Measurements from ENCODE around the gene CMSS1. TPM values are rescaled to one million over a fixed set of nuclear protein-coding genes. Genes with fewer than 3 reads are reported as not detected.

CMSS1 gene
- total RNA-seq, 1 experiment from 2014 or later: 70.6 TPM

DNA sequence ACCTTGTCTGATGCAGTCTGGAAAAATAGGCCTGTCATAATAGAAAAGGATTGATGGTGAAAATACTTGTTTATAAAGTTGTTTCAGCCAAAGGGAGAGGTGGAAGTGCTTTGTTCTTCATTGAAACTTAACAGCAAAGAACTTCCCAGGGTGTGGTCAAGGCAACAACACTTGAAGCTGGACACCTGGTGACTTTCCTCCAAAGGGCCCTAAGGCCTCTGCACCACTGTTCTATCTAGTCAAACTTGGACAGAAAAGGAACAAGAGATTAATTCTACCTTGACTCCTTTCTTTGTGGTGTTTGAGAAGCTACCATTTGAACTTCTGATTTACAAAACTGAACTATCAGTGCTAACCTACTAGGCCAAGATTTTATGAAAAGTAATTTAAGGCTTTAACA is 102.0 kb downstream of the CMSS1 start:
- peaks cover 39% of the 10 kb centered on the region for H3K4me1 Mint-ChIP-seq
- no peaks in the 10 kb centered on the region; the same call in 1 of the 2 replicates for H3K27me3 Mint-ChIP-seq (ENCODE audit: low read depth)
- no peak for ATAC-seq
- no peak for TF ChIP-seq ZNF416 (CRISPR knock-in tag; IDR thresholded peaks at IDR 0.05)
- no peak for TF ChIP-seq PRRX2 (CRISPR knock-in tag; IDR thresholded peaks at IDR 0.05)
- no peak for TF ChIP-seq NFYB (CRISPR knock-in tag; conservative IDR thresholded peaks at IDR 0.05; ENCODE audit: low read depth)
- TF ChIP-seq ZNF121 (CRISPR knock-in tag; IDR thresholded peaks at IDR 0.05): no peak
- no peak for TF ChIP-seq ZNF263 (CRISPR knock-in tag; IDR thresholded peaks at IDR 0.05; ENCODE audit: low read depth)
- TF ChIP-seq ZNF219 (CRISPR knock-in tag; IDR thresholded peaks at IDR 0.05; ENCODE audit: borderline replicate concordance): no peak
- TF ChIP-seq ESRRA (CRISPR knock-in tag; IDR thresholded peaks at IDR 0.05; ENCODE audit: borderline replicate concordance): no peak
- DNase-seq (ENCODE audit: low spot score): no peak
- POLR2A ChIA-PET: no interaction called here
- no peaks in the 10 kb centered on the region for H3K9me3 Mint-ChIP-seq
- no peaks in the 10 kb centered on the region for H3K36me3 Mint-ChIP-seq
- CTCF ChIA-PET: interaction anchor here (1.3 to 1.4 kb wide), 3 partner anchors 9 to 335 kb away, joined by 3 to 4 read pairs (median 3); no protein-coding TSS in a partner anchor
- H3K4me3 Mint-ChIP-seq: no peak overlapping the region
- no peak overlapping the region; the same call in 1 of the 2 replicates for H3K27ac Mint-ChIP-seq

DNA sequence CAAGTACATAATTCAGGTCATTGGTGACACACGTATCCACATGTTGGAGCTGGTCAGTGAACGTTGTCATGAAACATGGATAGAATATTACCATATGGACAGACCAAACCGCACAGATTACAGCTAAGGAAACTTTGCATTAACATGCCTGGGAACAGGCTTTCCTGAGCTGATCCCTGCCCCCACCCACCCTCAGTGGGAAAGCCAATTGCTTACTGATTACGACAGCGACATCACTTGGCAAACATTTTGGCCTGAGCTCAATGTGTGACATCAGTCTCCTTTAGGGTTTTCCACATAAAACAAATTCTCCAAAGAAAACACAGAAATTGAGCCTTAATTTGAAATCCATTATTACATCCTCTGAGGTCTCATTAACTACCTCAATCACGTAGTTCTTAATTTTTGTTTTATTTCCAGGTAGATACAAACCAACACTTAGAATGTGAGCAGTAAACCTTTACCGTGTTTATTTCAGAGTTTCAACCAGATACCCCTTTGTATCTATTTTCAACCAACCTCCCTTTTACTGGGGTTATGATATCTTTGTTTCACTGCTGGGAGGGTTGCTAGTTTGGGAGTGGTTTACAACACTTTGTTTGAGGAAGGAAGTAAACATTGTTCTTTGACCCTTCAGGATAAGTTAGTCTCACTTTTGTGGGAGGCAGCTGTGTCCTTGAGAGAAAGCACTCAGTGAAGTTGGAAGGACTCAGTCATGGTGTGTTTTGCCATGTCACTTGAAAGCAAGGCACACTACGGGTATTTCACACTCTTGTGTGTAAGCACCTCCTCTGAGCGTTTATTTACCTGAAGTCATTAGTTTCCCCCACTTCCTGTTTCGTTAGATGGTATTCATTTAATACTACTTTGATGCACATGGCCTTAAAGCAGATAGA is 103.1 kb downstream of the CMSS1 start:
- DNase-seq (ENCODE audit: low spot score): peak; percentile 23
- peak overlapping the region; percentile 80 for H3K27ac Mint-ChIP-seq
- peaks cover 46% of the 10 kb centered on the region for H3K4me1 Mint-ChIP-seq
- no peaks in the 10 kb centered on the region for H3K9me3 Mint-ChIP-seq
- ATAC-seq: peak; percentile 76
- POLR2A ChIA-PET: interaction anchor here (0.6 kb wide), 1 partner anchor 83 kb away, joined by 4 read pairs; no protein-coding TSS in a partner anchor
- no peaks in the 10 kb centered on the region for H3K36me3 Mint-ChIP-seq
- H3K4me3 Mint-ChIP-seq: no peak overlapping the region
- CTCF ChIA-PET: interaction anchor here (0.5 to 1.4 kb wide), 6 partner anchors 8 to 511 kb away, joined by 3 to 5 read pairs (median 4); no protein-coding TSS in a partner anchor
- TF ChIP-seq GRHL2 (CRISPR knock-in tag; IDR thresholded peaks at IDR 0.05; ENCODE audit: insufficient replicate concordance, severe bottlenecking) (no peak), GABPB1 (CRISPR knock-in tag; IDR thresholded peaks at IDR 0.05) (peak; percentile 44), FOXK1 (CRISPR knock-in tag; IDR thresholded peaks at IDR 0.05) (no peak)
- no peaks in the 10 kb centered on the region; the same call in 1 of the 2 replicates for H3K27me3 Mint-ChIP-seq (ENCODE audit: low read depth)

DNA sequence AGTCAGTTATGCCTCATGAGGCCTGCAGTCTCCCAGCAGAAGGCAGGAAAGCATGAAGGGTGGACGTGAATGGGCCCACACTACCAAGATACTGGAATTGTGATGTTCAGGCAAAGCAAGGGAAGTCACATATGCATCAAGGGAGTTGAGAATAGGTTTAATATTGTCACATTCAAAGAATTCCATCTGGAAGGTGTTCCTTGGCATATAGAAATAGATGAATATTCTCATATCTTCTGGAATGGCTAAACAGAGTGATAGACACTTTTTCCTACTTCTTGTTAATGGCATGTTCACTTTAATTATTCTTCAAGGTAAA is 103.7 kb downstream of the CMSS1 start:
- CTCF ChIA-PET: no interaction called here
- DNase-seq (ENCODE audit: low spot score) (no peak), ATAC-seq (no peak)
- Mint-ChIP-seq H3K4me3 (no peak overlapping the region), H3K27me3 (ENCODE audit: low read depth) (no peaks in the 10 kb centered on the region; the same call in 1 of the 2 replicates), H3K4me1 (peaks cover 52% of the 10 kb centered on the region), H3K9me3 (no peaks in the 10 kb centered on the region), H3K36me3 (no peaks in the 10 kb centered on the region), H3K27ac (peak overlapping the region; percentile 80)
- POLR2A ChIA-PET: no interaction called here
- TF ChIP-seq ZBTB21 (CRISPR knock-in tag; IDR thresholded peaks at IDR 0.05; ENCODE audit: borderline replicate concordance) (no peak), EMX1 (CRISPR knock-in tag; IDR thresholded peaks at IDR 0.05) (no peak), FOXP1 (CRISPR knock-in tag; IDR thresholded peaks at IDR 0.05; ENCODE audit: borderline replicate concordance) (no peak), CBFB (CRISPR knock-in tag; IDR thresholded peaks at IDR 0.05; ENCODE audit: low read depth) (no peak), TEAD1 (CRISPR knock-in tag; IDR thresholded peaks at IDR 0.05) (no peak), ZNF263 (CRISPR knock-in tag; IDR thresholded peaks at IDR 0.05; ENCODE audit: low read depth) (no peak)
- TF ChIP-seq, protein P1, sequence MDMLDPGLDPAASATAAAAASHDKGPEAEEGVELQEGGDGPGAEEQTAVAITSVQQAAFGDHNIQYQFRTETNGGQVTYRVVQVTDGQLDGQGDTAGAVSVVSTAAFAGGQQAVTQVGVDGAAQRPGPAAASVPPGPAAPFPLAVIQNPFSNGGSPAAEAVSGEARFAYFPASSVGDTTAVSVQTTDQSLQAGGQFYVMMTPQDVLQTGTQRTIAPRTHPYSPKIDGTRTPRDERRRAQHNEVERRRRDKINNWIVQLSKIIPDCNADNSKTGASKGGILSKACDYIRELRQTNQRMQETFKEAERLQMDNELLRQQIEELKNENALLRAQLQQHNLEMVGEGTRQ (CRISPR knock-in tag; IDR thresholded peaks at IDR 0.05): no peak
- TF ChIP-seq, protein P2, sequence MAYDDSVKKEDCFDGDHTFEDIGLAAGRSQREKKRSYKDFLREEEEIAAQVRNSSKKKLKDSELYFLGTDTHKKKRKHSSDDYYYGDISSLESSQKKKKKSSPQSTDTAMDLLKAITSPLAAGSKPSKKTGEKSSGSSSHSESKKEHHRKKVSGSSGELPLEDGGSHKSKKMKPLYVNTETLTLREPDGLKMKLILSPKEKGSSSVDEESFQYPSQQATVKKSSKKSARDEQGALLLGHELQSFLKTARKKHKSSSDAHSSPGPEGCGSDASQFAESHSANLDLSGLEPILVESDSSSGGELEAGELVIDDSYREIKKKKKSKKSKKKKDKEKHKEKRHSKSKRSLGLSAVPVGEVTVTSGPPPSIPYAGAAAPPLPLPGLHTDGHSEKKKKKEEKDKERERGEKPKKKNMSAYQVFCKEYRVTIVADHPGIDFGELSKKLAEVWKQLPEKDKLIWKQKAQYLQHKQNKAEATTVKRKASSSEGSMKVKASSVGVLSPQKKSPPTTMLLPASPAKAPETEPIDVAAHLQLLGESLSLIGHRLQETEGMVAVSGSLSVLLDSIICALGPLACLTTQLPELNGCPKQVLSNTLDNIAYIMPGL (CRISPR knock-in tag; IDR thresholded peaks at IDR 0.05): no peak
- TF ChIP-seq, protein P3, sequence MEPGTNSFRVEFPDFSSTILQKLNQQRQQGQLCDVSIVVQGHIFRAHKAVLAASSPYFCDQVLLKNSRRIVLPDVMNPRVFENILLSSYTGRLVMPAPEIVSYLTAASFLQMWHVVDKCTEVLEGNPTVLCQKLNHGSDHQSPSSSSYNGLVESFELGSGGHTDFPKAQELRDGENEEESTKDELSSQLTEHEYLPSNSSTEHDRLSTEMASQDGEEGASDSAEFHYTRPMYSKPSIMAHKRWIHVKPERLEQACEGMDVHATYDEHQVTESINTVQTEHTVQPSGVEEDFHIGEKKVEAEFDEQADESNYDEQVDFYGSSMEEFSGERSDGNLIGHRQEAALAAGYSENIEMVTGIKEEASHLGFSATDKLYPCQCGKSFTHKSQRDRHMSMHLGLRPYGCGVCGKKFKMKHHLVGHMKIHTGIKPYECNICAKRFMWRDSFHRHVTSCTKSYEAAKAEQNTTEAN (CRISPR knock-in tag; IDR thresholded peaks at IDR 0.05): no peak
- TF ChIP-seq, protein P4, sequence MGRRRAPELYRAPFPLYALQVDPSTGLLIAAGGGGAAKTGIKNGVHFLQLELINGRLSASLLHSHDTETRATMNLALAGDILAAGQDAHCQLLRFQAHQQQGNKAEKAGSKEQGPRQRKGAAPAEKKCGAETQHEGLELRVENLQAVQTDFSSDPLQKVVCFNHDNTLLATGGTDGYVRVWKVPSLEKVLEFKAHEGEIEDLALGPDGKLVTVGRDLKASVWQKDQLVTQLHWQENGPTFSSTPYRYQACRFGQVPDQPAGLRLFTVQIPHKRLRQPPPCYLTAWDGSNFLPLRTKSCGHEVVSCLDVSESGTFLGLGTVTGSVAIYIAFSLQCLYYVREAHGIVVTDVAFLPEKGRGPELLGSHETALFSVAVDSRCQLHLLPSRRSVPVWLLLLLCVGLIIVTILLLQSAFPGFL (CRISPR knock-in tag; IDR thresholded peaks at IDR 0.05; ENCODE audit: borderline replicate concordance): no peak
- TF ChIP-seq, protein P5, sequence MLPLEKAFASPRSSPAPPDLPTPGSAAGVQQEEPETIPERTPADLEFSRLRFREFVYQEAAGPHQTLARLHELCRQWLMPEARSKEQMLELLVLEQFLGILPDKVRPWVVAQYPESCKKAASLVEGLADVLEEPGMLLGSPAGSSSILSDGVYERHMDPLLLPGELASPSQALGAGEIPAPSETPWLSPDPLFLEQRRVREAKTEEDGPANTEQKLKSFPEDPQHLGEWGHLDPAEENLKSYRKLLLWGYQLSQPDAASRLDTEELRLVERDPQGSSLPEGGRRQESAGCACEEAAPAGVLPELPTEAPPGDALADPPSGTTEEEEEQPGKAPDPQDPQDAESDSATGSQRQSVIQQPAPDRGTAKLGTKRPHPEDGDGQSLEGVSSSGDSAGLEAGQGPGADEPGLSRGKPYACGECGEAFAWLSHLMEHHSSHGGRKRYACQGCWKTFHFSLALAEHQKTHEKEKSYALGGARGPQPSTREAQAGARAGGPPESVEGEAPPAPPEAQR (CRISPR knock-in tag; IDR thresholded peaks at IDR 0.05): no peak
